GM19043 (cell line): ENCODE results near the gene DAPK1.

ENCODE experiments used
- ATAC-seq: cut with Tn5 transposase; IDR thresholded peaks from one replicate; pipeline ENCODE4 v1.9.1; 2021; ENCODE audit warnings: low read depth; ENCODE audit not compliant: unreplicated experiment

The DAPK1 gene

DNA sequence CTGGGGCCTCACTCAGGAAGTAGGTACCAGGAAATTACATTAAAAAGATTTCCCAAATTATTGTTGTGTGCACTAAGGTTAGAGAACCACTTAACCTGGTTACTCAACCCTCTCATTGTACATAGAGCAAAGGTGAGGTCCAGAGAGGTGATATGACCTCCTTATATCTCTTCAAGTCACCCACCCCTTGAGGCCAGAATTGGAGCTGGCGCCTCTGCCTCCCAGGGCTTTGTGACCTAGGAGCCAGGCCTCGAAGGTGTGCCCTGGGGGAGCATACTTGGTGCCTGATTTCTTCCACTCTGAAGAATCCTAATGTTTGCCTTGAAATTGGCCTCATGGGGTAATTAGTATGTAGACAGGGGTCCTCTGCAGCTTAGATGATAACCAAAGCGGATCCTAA, 133.2 kb downstream of the DAPK1 start:
- no peak for ATAC-seq

DNA sequence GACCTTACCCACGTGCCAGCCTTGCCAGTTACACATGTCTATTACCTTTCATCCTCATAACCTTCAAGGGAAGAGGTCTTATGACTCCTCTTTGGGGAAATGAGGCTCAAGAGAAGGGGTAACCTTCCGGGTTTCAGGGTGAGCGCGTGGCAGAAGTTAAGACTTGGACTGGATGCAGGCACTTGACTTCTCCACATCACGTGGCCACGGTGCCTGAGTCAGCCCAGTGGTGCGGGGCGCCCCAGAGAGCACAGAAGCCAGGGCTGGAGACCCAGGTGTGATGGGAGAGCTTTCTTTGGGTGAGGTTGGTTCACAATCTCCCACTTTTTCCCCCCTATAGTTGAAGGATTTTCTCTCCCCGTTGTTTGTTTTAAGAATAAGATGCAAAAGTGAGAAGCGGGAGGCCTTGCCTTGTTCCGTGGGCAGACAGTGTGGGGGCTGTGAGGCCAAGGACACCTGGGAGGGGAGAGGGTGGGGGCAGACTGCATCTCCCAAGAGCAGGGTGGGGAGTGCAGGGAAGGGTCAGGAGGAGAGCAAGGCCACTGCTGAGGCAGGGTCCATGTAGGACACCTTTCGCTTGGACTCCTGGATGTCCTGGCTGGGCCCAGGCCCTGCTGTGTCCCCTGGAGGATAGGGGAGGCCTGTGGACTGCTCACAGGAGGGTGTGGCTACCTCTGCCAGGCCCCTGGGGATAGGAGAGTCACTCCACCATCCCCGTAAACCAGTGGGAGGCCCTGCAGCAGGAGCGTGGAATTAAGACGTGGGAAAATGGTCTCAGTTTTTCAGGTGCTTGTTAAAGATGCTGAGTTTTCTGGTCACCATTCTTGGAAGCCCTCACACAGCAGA, 138.2 kb downstream of the DAPK1 start:
- ATAC-seq, result no peak

DNA sequence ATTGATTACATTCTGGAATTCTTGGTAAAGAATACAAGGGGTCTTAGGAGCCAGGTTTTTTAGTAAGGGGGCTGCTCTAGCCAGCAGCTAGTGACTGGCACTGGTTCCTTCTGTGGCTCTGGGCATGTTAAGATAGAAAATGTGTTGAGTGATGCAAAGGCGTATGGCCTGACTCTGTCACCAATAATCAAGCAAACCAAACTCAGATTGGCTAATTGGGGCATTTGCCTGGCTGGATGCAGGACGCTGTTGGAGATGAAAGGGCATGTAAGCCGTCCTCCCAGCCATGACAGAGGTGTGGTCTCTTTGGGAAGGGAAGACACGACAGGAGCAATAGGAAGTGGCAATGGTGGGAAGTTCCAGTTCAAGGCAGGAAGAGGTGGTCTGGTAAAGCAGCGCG, 140.6 kb downstream of the DAPK1 start:
- ATAC-seq, result no peak

DNA sequence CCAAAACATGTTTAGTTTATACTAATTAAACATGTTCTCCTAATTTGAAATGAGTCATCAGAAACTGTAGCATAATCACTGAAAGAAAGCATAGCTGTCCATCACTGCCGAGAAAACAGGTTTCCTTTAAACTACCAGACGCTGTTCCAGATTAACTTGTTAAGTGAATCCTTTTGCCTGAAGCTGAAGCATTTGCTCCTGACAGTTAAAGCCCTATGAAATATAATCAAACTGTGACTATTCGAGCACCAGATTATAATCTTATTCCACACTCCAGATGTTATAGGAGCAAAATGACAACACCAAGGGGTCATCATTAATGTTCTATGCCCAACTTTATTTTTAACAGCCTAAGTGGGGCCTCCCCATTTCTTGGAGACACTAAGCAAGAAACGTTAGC, 142.3 kb downstream of the DAPK1 start:
- ATAC-seq, result no peak

DNA sequence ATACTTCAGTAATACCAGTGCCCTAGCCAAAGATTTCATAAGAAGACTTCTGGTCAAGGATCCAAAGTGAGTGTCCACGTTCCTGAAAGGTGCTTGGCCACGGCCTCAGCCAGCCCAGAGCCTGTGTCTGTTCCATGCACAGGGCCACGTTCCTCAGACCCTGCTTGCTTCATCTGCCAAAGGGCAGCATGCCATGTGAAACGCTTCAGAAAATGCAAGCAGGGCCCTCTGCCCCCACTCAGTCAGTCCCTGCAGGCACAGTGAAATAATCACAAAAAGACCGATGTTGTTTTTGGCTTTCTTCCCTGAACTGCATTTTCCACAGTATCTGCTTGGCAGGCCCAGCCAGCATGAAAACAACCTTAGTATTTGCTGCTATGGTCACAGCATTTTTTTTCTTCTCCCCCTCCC, 142.7 kb downstream of the DAPK1 start:
- no peak for ATAC-seq

DNA sequence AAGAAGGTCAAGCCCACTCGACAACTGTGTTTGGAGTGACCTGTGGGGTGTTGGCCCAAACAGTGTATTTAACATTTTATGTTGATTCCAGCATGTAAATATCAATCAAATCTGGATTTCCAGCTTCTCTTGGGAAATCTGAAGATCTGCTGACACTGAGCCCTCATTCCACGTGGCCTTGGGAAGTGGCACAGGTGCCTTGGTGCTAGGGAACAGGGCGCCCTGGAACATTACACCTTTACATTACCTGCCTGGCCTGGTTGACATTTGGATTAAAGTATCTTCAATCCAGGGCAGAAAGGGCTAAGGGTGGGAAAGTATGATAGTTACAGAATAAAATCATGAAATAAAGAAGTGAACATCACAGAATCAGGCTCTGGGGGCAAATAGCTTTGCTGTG, 143.4 kb downstream of the DAPK1 start:
- no peak for ATAC-seq

DNA sequence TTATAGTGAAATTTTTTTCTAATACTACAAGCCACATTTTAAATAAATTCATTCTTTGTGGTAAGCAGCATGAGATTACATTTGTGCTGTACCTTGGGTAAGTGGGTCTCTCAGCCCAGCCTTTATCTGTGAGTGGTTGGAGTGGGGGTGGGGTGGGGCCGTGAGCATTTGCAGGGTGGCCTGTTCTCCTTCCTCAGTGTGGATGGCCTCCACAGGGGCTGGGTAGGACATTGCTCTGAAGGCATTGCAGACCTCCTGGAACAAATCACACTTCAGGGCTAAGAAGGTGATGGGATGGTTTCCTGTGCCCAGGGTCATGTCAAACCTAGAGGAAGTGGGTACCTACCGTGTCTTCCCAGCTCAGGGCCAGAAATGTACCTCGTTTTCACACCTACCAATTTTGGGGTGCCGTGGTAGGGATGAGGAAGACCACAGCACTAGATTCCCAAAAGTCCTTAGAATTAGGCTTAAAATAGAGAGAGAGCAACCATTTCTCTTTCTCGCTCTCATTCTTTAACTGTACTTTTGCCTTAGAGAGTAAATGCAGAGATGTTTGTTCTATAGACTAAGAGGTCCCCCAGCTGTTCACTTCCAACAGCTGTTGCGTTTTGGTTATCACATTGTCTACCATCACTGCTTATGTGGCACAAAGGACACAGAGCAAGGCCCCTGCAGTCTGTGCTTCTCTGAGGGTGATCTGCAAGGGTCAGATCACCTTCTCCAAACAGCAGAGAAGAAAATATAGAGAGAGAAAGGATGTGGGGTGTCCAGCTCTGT, 144.9 kb downstream of the DAPK1 start:
- no peak for ATAC-seq

DNA sequence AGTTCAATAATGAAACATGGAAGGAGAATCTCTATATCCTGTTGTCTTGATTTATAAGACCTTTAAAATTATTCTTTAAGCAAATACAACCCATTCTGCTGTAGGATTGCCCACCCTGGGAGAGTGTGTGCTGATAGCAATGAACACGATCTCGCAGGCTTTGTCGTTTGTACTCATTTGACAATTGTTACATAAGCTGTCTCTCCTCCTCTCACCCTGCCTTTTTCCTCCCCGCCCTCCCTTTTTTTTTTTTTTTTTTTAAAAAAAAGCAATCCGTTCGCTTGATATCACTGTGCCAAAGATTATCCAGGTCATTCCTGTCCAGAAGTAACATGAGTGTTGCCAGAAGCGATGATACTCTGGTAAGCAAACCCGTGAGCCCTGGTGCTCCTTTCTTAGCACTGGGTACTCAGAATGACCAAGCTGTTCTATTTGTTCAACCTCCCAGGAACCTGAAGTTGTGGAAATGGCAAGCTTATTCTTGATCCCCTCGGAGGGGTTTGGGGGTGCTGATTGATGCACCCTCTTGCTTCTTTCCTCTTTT, 145.5 kb downstream of the DAPK1 start:
- no peak for ATAC-seq

DNA sequence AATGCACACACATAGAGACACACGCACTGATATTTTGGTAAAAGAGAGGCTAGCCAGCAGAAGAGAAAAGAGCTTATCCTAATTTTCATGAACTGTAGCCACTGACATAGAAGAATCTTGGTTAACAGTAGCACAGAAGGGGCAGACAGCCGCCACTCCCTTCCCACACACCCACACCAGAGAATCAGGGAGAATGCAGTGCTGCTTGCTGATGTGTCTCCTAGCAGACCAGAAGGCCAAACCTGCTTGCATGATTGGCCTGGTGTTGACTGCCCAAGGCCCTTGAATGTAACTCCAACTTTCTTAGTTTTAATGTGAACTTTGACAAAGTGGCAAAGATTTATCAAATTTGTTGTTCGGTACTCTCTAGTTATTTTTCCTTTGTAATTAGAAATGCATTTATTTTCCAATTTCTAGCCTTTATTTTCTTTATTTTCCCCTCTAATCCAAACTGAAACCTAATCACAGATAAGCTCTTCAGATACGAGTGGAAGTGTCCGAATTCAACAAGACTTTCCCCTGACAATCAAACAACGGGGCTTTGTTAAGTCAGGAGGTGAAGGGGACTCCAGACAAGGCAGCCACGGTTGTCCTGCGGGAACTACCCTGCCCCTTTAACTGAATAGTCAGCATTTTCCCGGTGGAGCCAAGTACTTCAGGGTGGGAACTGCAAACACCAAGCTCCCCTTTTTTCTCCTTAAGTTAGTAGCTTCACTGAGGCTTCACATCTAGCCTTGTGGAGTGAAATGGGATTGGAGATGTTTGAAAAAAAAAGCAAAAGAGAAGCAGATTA, 146.3 kb downstream of the DAPK1 start:
- ATAC-seq, result no peak

DNA sequence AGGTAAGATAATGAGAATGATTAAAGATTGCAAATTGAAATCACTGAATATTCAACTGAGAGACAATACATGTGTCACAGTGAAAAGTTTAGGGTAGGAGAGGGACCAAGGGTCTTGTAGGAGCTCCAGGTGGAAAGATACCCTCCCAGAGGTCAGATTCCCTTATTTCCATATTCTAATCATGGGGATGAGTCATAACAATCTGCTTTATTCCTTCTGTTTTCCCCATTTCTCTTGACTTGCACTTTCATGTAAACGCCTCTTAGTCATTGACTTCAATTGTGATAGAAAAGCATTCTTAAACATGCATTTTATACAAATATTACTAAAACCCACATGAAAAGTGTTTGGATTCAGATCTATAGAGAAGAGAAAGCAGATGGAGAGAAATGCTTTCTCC, 147.0 kb downstream of the DAPK1 start:
- no peak for ATAC-seq

DNA sequence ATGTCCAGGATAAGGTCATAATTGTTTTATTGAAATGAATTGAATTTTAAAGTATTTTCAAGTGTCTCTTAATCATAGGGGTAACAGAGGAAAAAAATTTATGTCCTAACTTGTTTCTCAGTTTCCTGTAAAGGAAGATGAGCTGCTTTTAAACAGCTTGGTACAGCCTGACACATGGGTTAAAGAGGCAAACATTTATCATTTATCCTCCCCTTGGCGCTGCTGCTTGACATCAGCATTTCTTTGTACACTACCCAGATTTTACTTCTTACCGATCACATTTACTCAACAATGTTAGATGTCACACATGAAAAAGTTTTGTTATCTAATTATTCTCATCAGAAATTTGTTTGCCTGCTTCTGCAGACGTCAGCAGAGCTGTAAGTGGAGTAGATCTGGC, 148.9 kb downstream of the DAPK1 start:
- ATAC-seq, result no peak

DNA sequence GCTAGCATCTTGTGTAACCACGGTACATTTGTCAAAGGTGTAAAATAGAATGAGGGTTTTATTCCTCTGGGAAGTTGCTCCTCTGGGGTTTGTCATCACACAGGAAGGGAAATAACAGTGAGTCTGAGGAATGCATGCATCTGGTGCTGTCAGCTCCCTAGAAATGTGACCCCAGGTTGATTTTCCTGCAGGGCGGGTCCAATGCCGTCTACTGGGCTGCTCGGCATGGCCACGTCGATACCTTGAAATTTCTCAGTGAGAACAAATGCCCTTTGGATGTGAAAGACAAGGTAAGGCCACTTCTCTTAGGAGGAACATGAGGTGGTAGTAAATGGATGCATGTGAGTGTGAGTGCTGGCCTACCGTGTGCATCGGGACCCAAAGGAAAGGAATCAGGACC, 149.4 kb downstream of the DAPK1 start:
- ATAC-seq, result no peak

DNA sequence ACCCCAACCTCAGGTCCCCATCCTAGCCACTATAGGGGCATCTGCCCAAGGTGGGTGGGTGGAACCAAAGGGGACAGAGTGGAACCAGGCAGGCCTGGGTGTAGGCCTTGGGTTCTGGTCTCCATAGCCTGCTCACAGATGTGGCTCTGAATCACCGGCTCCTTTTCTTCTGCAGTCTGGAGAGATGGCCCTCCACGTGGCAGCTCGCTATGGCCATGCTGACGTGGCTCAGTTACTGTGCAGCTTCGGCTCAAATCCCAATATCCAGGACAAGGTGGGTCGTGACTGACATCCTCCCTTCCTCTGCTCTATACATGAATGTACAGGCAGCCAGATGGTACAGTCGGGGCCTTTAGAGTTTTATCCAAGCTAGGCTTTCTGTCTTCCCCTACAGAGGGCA, 150.9 kb downstream of the DAPK1 start:
- ATAC-seq, result no peak

DNA sequence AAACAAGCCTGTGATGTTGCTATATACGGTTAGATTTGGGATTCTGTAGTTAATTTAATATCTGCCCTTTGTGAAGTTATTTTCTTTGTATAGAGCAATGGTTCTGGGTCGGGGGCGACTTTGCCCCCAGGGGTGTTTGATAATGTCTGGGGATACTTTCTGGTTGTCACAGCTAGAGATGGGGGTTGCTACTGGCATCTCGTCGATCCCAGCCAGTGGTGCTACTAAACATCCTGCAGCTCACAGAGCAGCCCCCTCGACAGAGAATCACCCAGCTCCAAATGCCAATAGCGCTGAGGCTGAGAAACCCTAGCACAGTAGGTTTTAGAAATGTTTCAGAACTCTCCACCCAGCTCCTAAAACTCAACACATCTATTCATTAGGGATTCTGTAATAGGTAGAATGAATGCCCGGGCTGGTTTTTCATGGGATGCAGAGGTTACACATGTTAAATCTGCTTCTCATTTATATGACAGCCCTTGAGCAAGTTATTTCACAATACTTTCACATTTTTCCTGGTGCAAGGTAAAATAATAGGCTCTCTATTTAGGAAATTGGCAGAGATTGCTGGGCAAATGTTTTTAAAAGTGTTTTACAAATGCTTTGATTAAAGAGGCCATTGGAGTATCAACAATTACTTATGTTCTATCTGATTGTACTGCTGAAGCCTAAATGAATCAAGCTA, 153.1 kb downstream of the DAPK1 start:
- ATAC-seq, result no peak

DNA sequence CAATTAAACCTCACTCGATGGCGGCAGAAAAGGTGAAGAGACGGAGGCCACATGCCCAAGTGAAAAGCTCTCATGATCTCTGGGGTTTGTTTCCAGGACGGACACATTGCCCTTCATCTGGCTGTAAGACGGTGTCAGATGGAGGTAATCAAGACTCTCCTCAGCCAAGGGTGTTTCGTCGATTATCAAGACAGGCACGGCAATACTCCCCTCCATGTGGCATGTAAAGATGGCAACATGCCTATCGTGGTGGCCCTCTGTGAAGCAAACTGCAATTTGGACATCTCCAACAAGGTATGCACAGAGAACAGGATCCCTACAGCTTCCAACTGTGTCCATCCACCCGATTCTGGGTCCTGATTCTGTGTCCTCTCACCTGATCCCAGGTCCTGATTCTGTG, 153.8 kb downstream of the DAPK1 start:
- no peak for ATAC-seq

DNA sequence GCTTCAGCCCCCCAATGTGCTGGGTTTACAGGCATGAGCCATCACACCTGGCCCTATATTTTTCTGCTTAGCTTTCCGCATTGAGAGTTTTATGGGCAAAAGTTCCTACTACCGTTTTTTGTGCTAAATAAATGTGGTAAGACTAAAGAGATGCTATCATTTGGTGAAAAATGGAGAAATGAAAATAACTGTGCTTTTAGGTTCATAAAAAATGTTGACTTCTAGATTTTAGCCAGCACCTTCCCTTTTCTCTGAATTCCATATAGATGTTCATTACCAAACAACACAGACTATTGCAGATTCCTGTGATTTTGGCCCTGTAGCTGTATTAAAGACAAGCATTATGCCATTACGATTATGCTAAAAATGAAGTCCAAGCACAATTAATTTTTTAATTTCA, 156.3 kb downstream of the DAPK1 start:
- ATAC-seq, result no peak

DNA sequence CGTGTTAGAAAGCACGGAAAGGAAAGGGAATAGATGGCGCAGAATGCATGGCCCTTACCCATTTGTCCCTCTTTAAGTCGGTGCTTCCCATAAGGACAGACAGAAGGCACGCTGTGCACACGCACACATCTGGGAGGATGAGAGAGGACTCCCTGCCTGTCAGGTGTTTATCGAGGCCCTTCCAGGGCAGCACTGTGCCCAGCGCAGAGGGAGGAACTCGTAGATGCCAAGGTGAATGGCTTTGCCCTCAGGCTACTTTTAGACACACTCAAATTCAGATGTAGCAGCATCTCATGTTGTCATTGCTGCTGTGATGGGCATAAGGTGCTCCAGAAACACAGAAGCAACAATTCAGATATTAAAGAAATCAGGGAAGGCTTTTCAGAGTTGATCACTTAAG, 158.1 kb downstream of the DAPK1 start:
- ATAC-seq, result no peak

DNA sequence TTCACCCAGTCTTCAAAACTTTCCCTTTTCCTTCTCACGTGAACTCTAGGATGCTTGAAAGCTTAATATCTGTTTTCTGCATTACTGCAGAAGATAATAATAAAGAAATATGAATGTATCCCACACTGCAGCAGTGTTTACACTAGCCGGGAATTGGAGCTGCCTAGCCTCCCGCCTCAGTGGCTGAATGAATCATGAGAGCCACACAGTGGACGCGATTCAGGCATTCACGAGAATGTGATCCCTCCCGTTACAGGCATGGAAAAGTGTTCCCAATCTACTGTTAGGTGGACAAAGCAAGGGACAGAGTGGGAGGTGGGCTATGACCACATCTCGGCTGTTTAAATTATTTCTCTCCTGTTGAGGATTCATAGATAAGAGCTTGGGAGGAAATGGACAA, 158.8 kb downstream of the DAPK1 start:
- ATAC-seq, result no peak

DNA sequence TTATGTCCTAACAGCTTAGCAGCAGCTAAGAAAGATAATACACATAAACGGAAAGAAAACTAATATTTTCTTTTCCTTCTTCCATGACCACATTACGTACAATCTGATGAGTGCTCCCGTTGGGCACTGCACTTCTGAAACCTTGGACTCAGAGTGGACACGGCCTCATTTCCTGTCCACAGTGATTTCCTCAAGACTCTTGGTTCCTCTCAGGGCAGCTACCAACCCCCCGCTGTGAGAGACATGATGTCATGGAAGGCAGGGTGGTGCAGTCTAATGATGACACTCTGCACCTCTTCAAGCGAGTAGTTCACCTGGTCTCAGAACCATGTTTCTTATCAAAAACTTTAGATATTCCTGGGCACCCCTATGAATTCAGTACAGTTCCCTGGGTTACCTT, 159.5 kb downstream of the DAPK1 start:
- ATAC-seq, result no peak

DNA sequence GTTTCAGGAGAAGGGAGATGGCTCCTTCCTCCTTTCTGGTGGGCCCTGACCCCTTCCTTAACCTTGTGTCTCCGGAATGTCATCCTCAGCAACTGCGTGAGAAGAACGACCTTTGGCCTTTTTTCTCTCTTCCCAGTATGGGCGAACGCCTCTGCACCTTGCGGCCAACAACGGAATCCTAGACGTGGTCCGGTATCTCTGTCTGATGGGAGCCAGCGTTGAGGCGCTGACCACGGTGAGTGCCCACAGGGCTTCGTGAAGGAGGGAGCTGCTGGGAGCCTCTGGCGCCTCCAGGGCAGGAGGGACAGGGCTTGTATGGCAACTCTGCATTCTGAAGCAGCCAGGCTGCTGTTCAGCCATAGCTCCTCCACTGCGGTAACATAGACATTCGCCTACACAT, 160.2 kb downstream of the DAPK1 start:
- no peak for ATAC-seq
